ENCODE data around the gene SLC5A1.

DNA sequence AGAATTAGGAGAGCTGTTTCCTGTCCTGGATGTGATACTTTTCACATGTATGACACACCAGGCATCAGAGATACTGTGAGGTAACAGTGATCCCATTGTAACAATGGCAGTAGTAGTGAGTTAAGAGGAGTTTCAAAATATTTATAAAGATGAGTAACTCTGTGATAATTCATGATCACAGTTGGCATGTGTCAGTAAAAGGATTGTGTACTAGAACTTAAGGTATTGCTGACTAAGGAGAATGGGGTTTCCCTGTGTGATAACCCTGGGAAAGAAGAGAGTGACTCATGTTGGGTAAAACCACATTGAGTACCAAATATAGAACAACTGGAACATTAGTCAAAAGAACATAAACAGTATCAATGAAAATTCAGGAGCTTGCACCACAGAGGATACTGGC lies 22.9 kb upstream of the SLC5A1 start:
- no peak for TF ChIP-seq GLIS3 (CRISPR knock-in tag; IDR thresholded peaks at IDR 0.05)
- no peak for TF ChIP-seq CSDC2 (CRISPR knock-in tag; IDR thresholded peaks at IDR 0.05)
- TF ChIP-seq TOX (CRISPR knock-in tag; IDR thresholded peaks at IDR 0.05; ENCODE audit: borderline replicate concordance), result no peak
- no peak for TF ChIP-seq ZFP30 (CRISPR knock-in tag; IDR thresholded peaks at IDR 0.05)
- no peak for TF ChIP-seq TCF4 (CRISPR knock-in tag; IDR thresholded peaks at IDR 0.05; ENCODE audit: borderline replicate concordance)
- no peak for TF ChIP-seq ZNF70 (CRISPR knock-in tag; IDR thresholded peaks at IDR 0.05)
- TF ChIP-seq OSR1 (CRISPR knock-in tag; IDR thresholded peaks at IDR 0.05), result no peak
- TF ChIP-seq, protein P1, sequence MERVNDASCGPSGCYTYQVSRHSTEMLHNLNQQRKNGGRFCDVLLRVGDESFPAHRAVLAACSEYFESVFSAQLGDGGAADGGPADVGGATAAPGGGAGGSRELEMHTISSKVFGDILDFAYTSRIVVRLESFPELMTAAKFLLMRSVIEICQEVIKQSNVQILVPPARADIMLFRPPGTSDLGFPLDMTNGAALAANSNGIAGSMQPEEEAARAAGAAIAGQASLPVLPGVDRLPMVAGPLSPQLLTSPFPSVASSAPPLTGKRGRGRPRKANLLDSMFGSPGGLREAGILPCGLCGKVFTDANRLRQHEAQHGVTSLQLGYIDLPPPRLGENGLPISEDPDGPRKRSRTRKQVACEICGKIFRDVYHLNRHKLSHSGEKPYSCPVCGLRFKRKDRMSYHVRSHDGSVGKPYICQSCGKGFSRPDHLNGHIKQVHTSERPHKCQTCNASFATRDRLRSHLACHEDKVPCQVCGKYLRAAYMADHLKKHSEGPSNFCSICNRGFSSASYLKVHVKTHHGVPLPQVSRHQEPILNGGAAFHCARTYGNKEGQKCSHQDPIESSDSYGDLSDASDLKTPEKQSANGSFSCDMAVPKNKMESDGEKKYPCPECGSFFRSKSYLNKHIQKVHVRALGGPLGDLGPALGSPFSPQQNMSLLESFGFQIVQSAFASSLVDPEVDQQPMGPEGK (CRISPR knock-in tag; IDR thresholded peaks at IDR 0.05; ENCODE audit: borderline replicate concordance), result no peak
- TF ChIP-seq ESRRG (CRISPR knock-in tag; IDR thresholded peaks at IDR 0.05), result no peak
